ENCODE results near the gene CCDC12. TPM values are rescaled to one million over a fixed set of nuclear protein-coding genes. Genes with fewer than 3 reads are reported as not detected.

Gene CCDC12
- total and polyA plus RNA-seq, 2 of the 13 experiments (the other 11 are each of a cell fraction or from before 2014, with no cell fraction given), result 30.1 to 49.5 TPM

- no peak for TF ChIP-seq ZNF335 (CRISPR knock-in tag; IDR thresholded peaks at IDR 0.05)
Measured at GRCh38 chr3:46889381-46890110, 87.0 kb downstream of the CCDC12 start (continued).

- no peak for ATAC-seq
- no peak overlapping the region for H3K9ac ChIP-seq (ENCODE audit: insufficient read depth, low read depth, low read length)
- POLR2A ChIA-PET, result no interaction called here
- H3K27ac ChIP-seq (ENCODE audit: extremely low read length, insufficient read depth, low read length), result no peak overlapping the region
- BruUV-seq (replicated peaks), result no TSS peak
- intact Hi-C loops (cut with micrococcal nuclease; ENCODE audit: unreplicated experiment), result no loop called here
- H3K79me2 ChIP-seq (ENCODE audit: insufficient read depth, low read length), result no peaks in the 10 kb centered on the region
- CTCF ChIA-PET (ENCODE audit: low intra/inter-chr PET ratio, low total read pairs), result no interaction called here
- peaks cover 14% of the 10 kb centered on the region for H3K4me1 ChIP-seq (ENCODE audit: insufficient read depth, low read length)
- peaks cover 17 to 81% of the 10 kb centered on the region in 2 experiments for H3K27me3 ChIP-seq (ENCODE audit: control insufficient read depth in 1 of 2, insufficient read depth in 2 of 2, low read length in 2 of 2)
- H2AFZ ChIP-seq (ENCODE audit: low read length), result no peak overlapping the region
- H3K4me2 ChIP-seq (ENCODE audit: low read depth, low read length), result no peak overlapping the region
- H4K20me1 ChIP-seq (ENCODE audit: insufficient read depth, low read length), result peaks cover 4% of the 10 kb centered on the region; the same call in 1 of the 2 replicates
- H3K9me3 ChIP-seq (ENCODE audit: low read length), result no peaks in the 10 kb centered on the region
- no peaks in the 10 kb centered on the region for H3K36me3 ChIP-seq (replicated peaks in 1 of 2; ENCODE audit: control insufficient read depth in 1 of 2, insufficient read depth in 2 of 2, low read length in 2 of 2)
- FAIRE-seq, result no peak
- in situ Hi-C loops (cut with HindIII; ENCODE audit: extremely low pct_ligation_motif_present, low pct_unique_long_range_greater_than_20kb), result no loop called here
- WGBS (ENCODE audit: low lambda C conversion rate), result 26% methylated on average over 12 of the region's 13 CpGs
- DNase-seq (ENCODE audit: low spot score), result no peak
- no peak overlapping the region for H3K4me3 ChIP-seq (replicated peaks in 1 of 3; ENCODE audit: insufficient read depth in 1 of 3, low read depth in 2 of 3, low read length in 3 of 3)
- TF ChIP-seq MTF1 (CRISPR knock-in tag; IDR thresholded peaks at IDR 0.05) (no peak), ZBTB49 (CRISPR knock-in tag; IDR thresholded peaks at IDR 0.05; ENCODE audit: borderline replicate concordance) (no peak), KMT2A (CRISPR knock-in tag; IDR thresholded peaks at IDR 0.05) (no peak), ZNF468 (CRISPR knock-in tag; IDR thresholded peaks at IDR 0.05) (no peak), ZSCAN12 (CRISPR knock-in tag; IDR thresholded peaks at IDR 0.05) (no peak), HNF4G (IDR thresholded peaks at IDR 0.05; ENCODE audit: borderline replicate concordance, low read depth, low read length) (no peak), HNF4G (CRISPR knock-in tag; IDR thresholded peaks at IDR 0.05; ENCODE audit: borderline replicate concordance, low read depth) (no peak), NPAS2 (CRISPR knock-in tag; IDR thresholded peaks at IDR 0.05; ENCODE audit: borderline replicate concordance) (no peak), ZNF678 (CRISPR knock-in tag; IDR thresholded peaks at IDR 0.05) (no peak), CENPT (CRISPR knock-in tag; IDR thresholded peaks at IDR 0.05; ENCODE audit: low read depth) (no peak), ARID3A (IDR thresholded peaks at IDR 0.05; ENCODE audit: low read depth, low read length) (no peak), ETV6 (CRISPR knock-in tag; conservative IDR thresholded peaks at IDR 0.05) (no peak), IKZF5 (CRISPR knock-in tag; IDR thresholded peaks at IDR 0.05) (no peak), RFX3 (CRISPR knock-in tag; IDR thresholded peaks at IDR 0.05) (no peak), NR3C1 (CRISPR knock-in tag; IDR thresholded peaks at IDR 0.05) (no peak), ZNF557 (CRISPR knock-in tag; IDR thresholded peaks at IDR 0.05) (no peak), ZNF138 (CRISPR knock-in tag; IDR thresholded peaks at IDR 0.05; ENCODE audit: low read depth) (no peak), KDM5A (IDR thresholded peaks at IDR 0.05; ENCODE audit: borderline replicate concordance, low read length) (no peak)
Measured at GRCh38 chr3:46888705-46889104, 87.8 kb downstream of the CCDC12 start.
